Gastroesophageal sphincter (tissue), 3 donors: ENCODE data around the gene TDRKH.
"Not testable (repeated sequence)": the region's sequence is repeated elsewhere in the genome, so short reads cannot be mapped to it uniquely, and the experiment has no call there.

Experiments used
- CTCF ChIP-seq, 4 experiments: fragments of 200-600 bp in 2 of 4; fragments of 450-650 bp in 2 of 4; sonication (generic) in 1 of 4; IDR thresholded peaks; one replicate each; pipeline ENCODE4 v1.5.1; 2017 to 2019; ENCODE audit warnings: antibody characterized with exemption in 4 of 4, mild to moderate bottlenecking in 2 of 4, moderate library complexity in 2 of 4
- POLR2A ChIP-seq, 2 donors: fragments of 450-650 bp; IDR thresholded peaks; one replicate each; pipeline ENCODE4 v1.6.1; 2017; ENCODE audit warnings: antibody characterized with exemption in 2 of 2, mild to moderate bottlenecking in 2 of 2, moderate library complexity in 1 of 2

- not testable (repeated sequence) for TF ChIP-seq POLR2A, CTCF (IDR thresholded peaks at IDR 0.05)
These were observed 56.3 kb downstream of the TDRKH start for GRCh38 chr1:151733995-151734394.
